Transverse colon (tissue), 4 donors: ENCODE data around the gene PPM1J.

ENCODE experiments used
- POLR2A ChIP-seq: fragments of 450-650 bp; IDR thresholded peaks from one replicate; pipeline ENCODE4 v1.6.1; 2016; ENCODE audit warnings: antibody characterized with exemption, mild to moderate bottlenecking, moderate library complexity
- POLR2AphosphoS5 ChIP-seq, 3 donors: sonication (generic); formaldehyde crosslinking; IDR thresholded peaks; one replicate each; pipeline ENCODE4 v1.6.1; 2016; ENCODE audit warnings: antibody characterized with exemption in 3 of 3
- TF ChIP-seq, protein P1 (sequence below), 5 experiments: fragments of 200-600 bp in 3 of 5; fragments of 450-650 bp in 2 of 5; sonication (generic) in 3 of 5; IDR thresholded peaks; 1 replicate in 2 of 5; 2 replicates in 3 of 5; pipeline ENCODE4 v1.5.1; 2016 to 2017; ENCODE audit warnings: antibody characterized with exemption in 5 of 5, inconsistent platforms in 3 of 5, mild to moderate bottlenecking in 2 of 5, moderate library complexity in 1 of 5

DNA sequence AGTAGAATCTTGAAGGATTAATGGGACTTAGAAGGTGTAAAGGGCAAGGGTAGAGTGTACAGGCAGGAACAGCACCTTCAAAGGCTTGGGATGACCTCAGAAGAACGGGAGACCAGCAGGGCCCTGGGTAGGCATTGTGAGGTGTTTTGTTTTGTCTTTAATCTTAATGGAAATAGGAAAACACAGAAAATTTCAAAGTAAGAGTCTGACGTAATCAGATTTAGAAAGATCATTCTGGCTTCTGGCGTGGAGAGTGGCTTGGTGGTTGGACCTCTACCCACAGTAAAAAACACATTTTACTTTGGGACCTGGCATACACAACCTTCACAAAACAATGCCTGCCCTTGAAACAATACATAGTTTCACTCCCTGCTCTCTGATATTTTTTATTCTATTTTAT is 36.5 kb downstream of the PPM1J start:
- TF ChIP-seq POLR2A (no peak), POLR2AphosphoS5 (IDR thresholded peaks at IDR 0.05) (no peak)
- TF ChIP-seq, protein P1, sequence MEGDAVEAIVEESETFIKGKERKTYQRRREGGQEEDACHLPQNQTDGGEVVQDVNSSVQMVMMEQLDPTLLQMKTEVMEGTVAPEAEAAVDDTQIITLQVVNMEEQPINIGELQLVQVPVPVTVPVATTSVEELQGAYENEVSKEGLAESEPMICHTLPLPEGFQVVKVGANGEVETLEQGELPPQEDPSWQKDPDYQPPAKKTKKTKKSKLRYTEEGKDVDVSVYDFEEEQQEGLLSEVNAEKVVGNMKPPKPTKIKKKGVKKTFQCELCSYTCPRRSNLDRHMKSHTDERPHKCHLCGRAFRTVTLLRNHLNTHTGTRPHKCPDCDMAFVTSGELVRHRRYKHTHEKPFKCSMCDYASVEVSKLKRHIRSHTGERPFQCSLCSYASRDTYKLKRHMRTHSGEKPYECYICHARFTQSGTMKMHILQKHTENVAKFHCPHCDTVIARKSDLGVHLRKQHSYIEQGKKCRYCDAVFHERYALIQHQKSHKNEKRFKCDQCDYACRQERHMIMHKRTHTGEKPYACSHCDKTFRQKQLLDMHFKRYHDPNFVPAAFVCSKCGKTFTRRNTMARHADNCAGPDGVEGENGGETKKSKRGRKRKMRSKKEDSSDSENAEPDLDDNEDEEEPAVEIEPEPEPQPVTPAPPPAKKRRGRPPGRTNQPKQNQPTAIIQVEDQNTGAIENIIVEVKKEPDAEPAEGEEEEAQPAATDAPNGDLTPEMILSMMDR (IDR thresholded peaks at IDR 0.05): no peak
